ENCODE results near the gene CLTCL1. TPM values are rescaled to one million over a fixed set of nuclear protein-coding genes. Genes with fewer than 3 reads are reported as not detected.

Gene CLTCL1
- total and polyA plus RNA-seq, 2 donors (not counting 1 experiment from before 2014, with no cell fraction given) = 1.0 to 5.5 TPM

DNA sequence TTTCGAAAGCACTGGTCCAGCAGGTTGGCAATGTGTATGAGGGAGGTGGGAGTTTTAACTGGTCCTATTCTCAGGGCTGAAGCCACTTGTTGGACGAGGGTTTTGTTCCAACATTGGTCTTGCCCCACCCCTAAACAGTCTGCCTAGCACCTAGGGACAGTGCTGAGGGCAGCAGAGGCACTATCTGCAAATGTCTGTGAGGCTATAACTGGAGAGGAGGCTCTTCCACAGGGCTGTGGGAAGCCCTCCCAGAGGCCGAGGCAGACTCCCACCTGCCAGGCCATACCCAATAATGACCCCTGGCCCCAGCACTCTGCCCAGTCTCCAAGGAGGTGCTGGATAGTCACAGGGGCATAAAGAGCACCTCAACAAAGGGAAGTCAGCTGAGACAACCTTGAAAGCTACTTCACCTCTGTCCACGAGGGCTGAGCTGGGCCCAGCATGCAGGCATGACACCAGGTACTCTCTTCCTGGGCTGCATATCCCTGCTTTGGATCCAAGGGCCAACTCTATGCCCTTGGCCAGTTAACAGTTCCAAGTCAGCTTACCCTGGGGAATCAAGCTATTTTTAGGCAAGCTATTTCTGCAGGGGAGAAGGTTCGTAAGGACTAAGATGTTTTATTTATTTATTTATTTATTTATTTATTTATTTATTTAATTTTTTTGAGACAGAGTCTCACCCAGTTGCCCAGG is 72.8 kb downstream of the CLTCL1 start:
- H3K27ac ChIP-seq (ENCODE audit: low read length in 2 of 2) = no peak overlapping the region
- Mint-ChIP-seq H3K4me1 (peaks cover 5% of the 10 kb centered on the region), H3K4me3 (no peak overlapping the region), H3K27me3 (no peaks in the 10 kb centered on the region), H3K27ac (no peak overlapping the region), H3K9me3 (ENCODE audit: insufficient read depth) (no peaks in the 10 kb centered on the region)
- H3K9me3 ChIP-seq (ENCODE audit: control extremely low read depth in 1 of 3, control insufficient read depth in 2 of 3, insufficient read depth in 1 of 3, low read length in 2 of 3) = no peaks in the 10 kb centered on the region
- TF ChIP-seq, protein P1, sequence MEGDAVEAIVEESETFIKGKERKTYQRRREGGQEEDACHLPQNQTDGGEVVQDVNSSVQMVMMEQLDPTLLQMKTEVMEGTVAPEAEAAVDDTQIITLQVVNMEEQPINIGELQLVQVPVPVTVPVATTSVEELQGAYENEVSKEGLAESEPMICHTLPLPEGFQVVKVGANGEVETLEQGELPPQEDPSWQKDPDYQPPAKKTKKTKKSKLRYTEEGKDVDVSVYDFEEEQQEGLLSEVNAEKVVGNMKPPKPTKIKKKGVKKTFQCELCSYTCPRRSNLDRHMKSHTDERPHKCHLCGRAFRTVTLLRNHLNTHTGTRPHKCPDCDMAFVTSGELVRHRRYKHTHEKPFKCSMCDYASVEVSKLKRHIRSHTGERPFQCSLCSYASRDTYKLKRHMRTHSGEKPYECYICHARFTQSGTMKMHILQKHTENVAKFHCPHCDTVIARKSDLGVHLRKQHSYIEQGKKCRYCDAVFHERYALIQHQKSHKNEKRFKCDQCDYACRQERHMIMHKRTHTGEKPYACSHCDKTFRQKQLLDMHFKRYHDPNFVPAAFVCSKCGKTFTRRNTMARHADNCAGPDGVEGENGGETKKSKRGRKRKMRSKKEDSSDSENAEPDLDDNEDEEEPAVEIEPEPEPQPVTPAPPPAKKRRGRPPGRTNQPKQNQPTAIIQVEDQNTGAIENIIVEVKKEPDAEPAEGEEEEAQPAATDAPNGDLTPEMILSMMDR (IDR thresholded peaks at IDR 0.05) = no peak
- no peak for TF ChIP-seq EZH2 (IDR thresholded peaks at IDR 0.05; ENCODE audit: borderline replicate concordance, insufficient read depth, low read depth, low read length, poor library complexity, severe bottlenecking)
- ATAC-seq (ENCODE audit: low read depth) (no peak), DNase-seq (no peak)
- H3K4me2 ChIP-seq (replicated peaks; ENCODE audit: low read depth, low read length, poor library complexity, severe bottlenecking) = peak overlapping the region; percentile 18
- ChIA-PET POLR2A (no interaction called here), CTCF (interaction anchor here (0.6 to 1.8 kb wide), 4 partner anchors 256 to 411 kb away, joined by 3 to 9 read pairs (median 4); no protein-coding TSS in a partner anchor)
- no peaks in the 10 kb centered on the region for H4K20me1 ChIP-seq (ENCODE audit: control insufficient read depth, insufficient read depth, low read length, poor library complexity, severe bottlenecking)
- no peak overlapping the region for H2AFZ ChIP-seq (ENCODE audit: insufficient read depth, low read depth, low read length, poor library complexity, severe bottlenecking)
- 79% methylated on average over 3 of the region's 5 CpGs for WGBS (ENCODE audit: insufficient coverage)
- H3K79me2 ChIP-seq (ENCODE audit: control insufficient read depth, insufficient read depth, low read length) = no peaks in the 10 kb centered on the region
- no peak overlapping the region for H3K9ac ChIP-seq (ENCODE audit: low read length)
- no peaks in the 10 kb centered on the region for H3K36me3 ChIP-seq (replicated peaks in 1 of 2; ENCODE audit: control extremely low read depth in 1 of 2, control insufficient read depth in 1 of 2, extremely low read depth in 1 of 2, insufficient read depth in 2 of 2, low read length in 1 of 2)
- H3K4me1 ChIP-seq (ENCODE audit: control insufficient read depth in 2 of 2, insufficient read depth in 2 of 2, low read length in 2 of 2) = peaks cover 0 to 4% of the 10 kb centered on the region in 2 donors
- intact Hi-C loops (cut with micrococcal nuclease) = loop anchor here (1.0 kb wide), 1 partner anchor 261 kb away; the partner anchor contains the start of genes CDC45 and UFD1
- no peak overlapping the region for H3K4me3 ChIP-seq (ENCODE audit: control extremely low read depth in 1 of 5, extremely low read depth in 1 of 5, insufficient read depth in 1 of 5, low read depth in 2 of 5, low read length in 4 of 5)
- no peaks in the 10 kb centered on the region for H3K27me3 ChIP-seq (replicated peaks in 1 of 4; ENCODE audit: control extremely low read depth in 1 of 4, control insufficient read depth in 3 of 4, insufficient read depth in 4 of 4, low read length in 3 of 4)

DNA sequence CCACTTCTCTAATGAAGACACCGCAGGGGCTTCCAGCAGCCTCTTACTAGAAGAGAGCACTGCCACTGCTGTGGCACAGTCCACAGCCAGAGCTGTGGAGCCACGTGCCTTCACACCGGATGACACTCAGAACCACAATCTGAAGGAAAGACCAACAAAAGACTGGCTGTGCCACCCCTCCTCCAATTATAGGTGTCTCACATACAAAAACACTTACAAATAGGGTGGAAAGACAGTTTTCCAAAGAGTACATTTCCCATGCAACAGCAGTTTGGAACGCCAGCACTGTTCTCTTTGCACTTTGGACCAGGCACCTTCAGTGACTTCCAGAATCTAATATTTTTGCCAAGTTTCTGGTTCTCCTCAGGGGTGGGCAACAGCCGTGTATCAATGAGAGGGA is 74.9 kb downstream of the CLTCL1 start:
- ATAC-seq (ENCODE audit: low read depth) (no peak), DNase-seq (no peak)
- POLR2A ChIA-PET = no interaction called here
- Histone ChIP-seq H3K27ac (ENCODE audit: low read length in 2 of 2) (no peak overlapping the region), H3K9ac (ENCODE audit: low read length) (no peak overlapping the region), H3K9me3 (ENCODE audit: control extremely low read depth in 1 of 3, control insufficient read depth in 2 of 3, insufficient read depth in 1 of 3, low read length in 2 of 3) (no peaks in the 10 kb centered on the region), H4K20me1 (ENCODE audit: control insufficient read depth, insufficient read depth, low read length, poor library complexity, severe bottlenecking) (no peaks in the 10 kb centered on the region), H3K27me3 (replicated peaks in 1 of 4; ENCODE audit: control extremely low read depth in 1 of 4, control insufficient read depth in 3 of 4, insufficient read depth in 4 of 4, low read length in 3 of 4) (peaks cover 0 to 2% (median 0%) of the 10 kb centered on the region in 4 experiments), H3K36me3 (replicated peaks in 1 of 2; ENCODE audit: control extremely low read depth in 1 of 2, control insufficient read depth in 1 of 2, extremely low read depth in 1 of 2, insufficient read depth in 2 of 2, low read length in 1 of 2) (no peaks in the 10 kb centered on the region), H3K79me2 (ENCODE audit: control insufficient read depth, insufficient read depth, low read length) (no peaks in the 10 kb centered on the region), H3K4me3 (ENCODE audit: control extremely low read depth in 1 of 5, extremely low read depth in 1 of 5, insufficient read depth in 1 of 5, low read depth in 2 of 5, low read length in 4 of 5) (no peak overlapping the region), H2AFZ (ENCODE audit: insufficient read depth, low read depth, low read length, poor library complexity, severe bottlenecking) (no peak overlapping the region), H3K4me1 (ENCODE audit: control insufficient read depth in 2 of 2, insufficient read depth in 2 of 2, low read length in 2 of 2) (peaks cover 0 to 4% of the 10 kb centered on the region in 2 donors), H3K4me2 (replicated peaks; ENCODE audit: low read depth, low read length, poor library complexity, severe bottlenecking) (no peak overlapping the region)
- CTCF ChIA-PET = no interaction called here
- intact Hi-C loops (cut with micrococcal nuclease) = no loop called here
- no peaks in the 10 kb centered on the region for H3K9me3 Mint-ChIP-seq (ENCODE audit: insufficient read depth)
- no peak overlapping the region for H3K27ac Mint-ChIP-seq
- H3K27me3 Mint-ChIP-seq = no peaks in the 10 kb centered on the region
- no peak overlapping the region for H3K4me3 Mint-ChIP-seq
- no peak for TF ChIP-seq EZH2 (IDR thresholded peaks at IDR 0.05; ENCODE audit: borderline replicate concordance, insufficient read depth, low read depth, low read length, poor library complexity, severe bottlenecking)
- TF ChIP-seq, protein P1 (IDR thresholded peaks at IDR 0.05) = no peak
- WGBS (ENCODE audit: insufficient coverage) = 100% methylated on average over 4 of the region's 5 CpGs
- peaks cover 10% of the 10 kb centered on the region for H3K4me1 Mint-ChIP-seq

Measured in B cell (primary cell).